ENCODE results near the gene PLPP4.

- TF ChIP-seq CTCF (IDR thresholded peaks at IDR 0.05) (no peak), POLR2AphosphoS5 (IDR thresholded peaks at IDR 0.05) (no peak), POLR2A (IDR thresholded peaks at IDR 0.05) (no peak)
Observed at GRCh38 chr10:120552262-120552661, 95.2 kb downstream of the PLPP4 start.
